Panc1 (cell line): ENCODE results near the gene SH3GL1. TPM values are rescaled to one million over a fixed set of nuclear protein-coding genes. Genes with fewer than 3 reads are reported as not detected.

Experiments used
- ATAC-seq: fragments of 200-7000 bp; cut with Tn5 transposase; 2 replicates; pipeline ENCODE4 v1.9.1; 2020; ENCODE audit warnings: mild to moderate bottlenecking, moderate library complexity
- BruUV-seq: library from RNA; stranded (reverse); fragments of 400-500 nt; replicated peaks from 2 replicates; lab custom pipeline; 2021; lab: Mats Ljungman, UMichigan
- CTCF ChIA-PET: fragments of 300-600 bp; sonication (Branson Sonifier 250); formaldehyde crosslinking; loops from one replicate; lab custom pipeline; 2022; ENCODE audit warnings: antibody characterized with exemption; lab: Charles Lee
- POLR2A ChIA-PET: fragments of 300-600 bp; sonication (Branson Sonifier 250); formaldehyde crosslinking; loops from one replicate; lab custom pipeline; 2022; ENCODE audit warnings: antibody characterized with exemption; lab: Charles Lee
- DNase-seq: peaks from one replicate; pipeline ENCODE4 v3.0.0-alpha.2; 2010; ENCODE audit warnings: low read depth, low spot score
- H3K27ac ChIP-seq: 2 replicates; pipeline ENCODE4 v1.5.1; 2011; ENCODE audit warnings: mild to moderate bottlenecking, low read length, inconsistent platforms
- H3K27me3 ChIP-seq: fragments of 200-500 bp; sonication (Bioruptor generic); 2 replicates; pipeline ENCODE4 v1.6.0; 2014; ENCODE audit warnings: low read length, inconsistent platforms; ENCODE audit not compliant: control insufficient read depth, insufficient read depth
- H3K36me3 ChIP-seq: fragments of 200-500 bp; sonication (Bioruptor generic); 2 replicates; pipeline ENCODE4 v1.5.1; 2014; ENCODE audit warnings: inconsistent platforms, mild to moderate bottlenecking, low read length, moderate library complexity; ENCODE audit not compliant: control insufficient read depth, insufficient read depth
- H3K4me1 ChIP-seq: 2 replicates; pipeline ENCODE4 v1.5.1; 2011; ENCODE audit warnings: inconsistent platforms, mild to moderate bottlenecking, low read length, moderate library complexity; ENCODE audit not compliant: control insufficient read depth, insufficient read depth
- H3K4me3 ChIP-seq, 2 experiments: 2 replicates each; pipeline ENCODE4 v1.5.1; 2011 to 2012; ENCODE audit warnings: low read depth in 2 of 2, low read length in 2 of 2, mild to moderate bottlenecking in 2 of 2, inconsistent platforms in 1 of 2, moderate library complexity in 1 of 2
- H3K9me3 ChIP-seq: fragments of 200-500 bp; sonication (Bioruptor generic); 2 replicates; pipeline ENCODE4 v1.5.1; 2014; ENCODE audit warnings: low read depth, mild to moderate bottlenecking, inconsistent platforms, low read length, moderate library complexity; ENCODE audit not compliant: control insufficient read depth, insufficient read depth
- CTCF ChIP-seq: fragments of 450-650 bp; IDR thresholded peaks from 2 replicates; pipeline ENCODE4 v1.5.1; 2017; ENCODE audit warnings: mild to moderate bottlenecking
- POLR2AphosphoS5 ChIP-seq: IDR thresholded peaks from 2 replicates; pipeline ENCODE4 v1.6.1; 2012; ENCODE audit warnings: mild to moderate bottlenecking, low read depth, low read length, moderate library complexity
- REST ChIP-seq, 2 experiments: IDR thresholded peaks; 2 replicates each; pipeline ENCODE4 v1.6.1; 2011 to 2012; ENCODE audit warnings: low read depth in 2 of 2, control low read depth in 1 of 2, low read length in 1 of 2, mild to moderate bottlenecking in 1 of 2, moderate library complexity in 1 of 2; ENCODE audit not compliant: insufficient read depth in 1 of 2
- SIN3A ChIP-seq: IDR thresholded peaks from 2 replicates; pipeline ENCODE4 v1.6.1; 2012; ENCODE audit warnings: low read depth, mild to moderate bottlenecking, low read length, moderate library complexity, borderline replicate concordance; ENCODE audit not compliant: insufficient read depth
- TCF7L2 ChIP-seq: IDR thresholded peaks from 2 replicates; pipeline ENCODE4 v1.6.1; 2011; ENCODE audit warnings: mild to moderate bottlenecking, low read depth, low read length, inconsistent platforms
- in situ Hi-C: cut with HindIII; loops from 2 replicates; pipeline ENCODE4 v1.10.0; 2016; ENCODE audit warnings: low sequenced_read_pairs, low pct_unique_long_range_greater_than_20kb
- intact Hi-C: fragments of 100-400 bp; cut with micrococcal nuclease; formaldehyde crosslinking; loops from one replicate; pipeline ENCODE4 v1.10.0; 2022; ENCODE audit not compliant: unreplicated experiment
- total RNA-seq: library from RNA; stranded (reverse); gene quantifications from one replicate; pipeline ENCODE4 v1.2.1, GENCODE V29; 2021; ENCODE audit not compliant: unreplicated experiment

The SH3GL1 gene
- total RNA-seq, 1 experiment from 2014 or later, result 57.1 TPM

GRCh38 chr19:4429256-4429655, 28.9 kb upstream of the SH3GL1 start:
- ChIA-PET CTCF (no interaction called here), POLR2A (no interaction called here)
- H3K27ac ChIP-seq, result no peak overlapping the region
- no peak for ATAC-seq
- H3K4me1 ChIP-seq, result no peaks in the 10 kb centered on the region
- no peaks in the 10 kb centered on the region for H3K9me3 ChIP-seq
- no peaks in the 10 kb centered on the region for H3K27me3 ChIP-seq
- no peak for TF ChIP-seq REST (IDR thresholded peaks at IDR 0.05; ENCODE audit: insufficient read depth in 1 of 2, low read depth in 2 of 2, low read length in 1 of 2)
- TF ChIP-seq TCF7L2, result no peak
- no peak for TF ChIP-seq POLR2AphosphoS5
- TF ChIP-seq CTCF, result no peak
- TF ChIP-seq SIN3A, result no peak
- intact Hi-C loops (no loop called here), in situ Hi-C loops (no loop called here)
- no TSS peak for BruUV-seq
- no peak overlapping the region for H3K4me3 ChIP-seq
- no peak for DNase-seq
- no peaks in the 10 kb centered on the region for H3K36me3 ChIP-seq

GRCh38 chr19:4428326-4428975, 28.1 kb upstream of the SH3GL1 start:
- in situ Hi-C loops, result no loop called here
- CTCF ChIA-PET, result no interaction called here
- POLR2A ChIA-PET, result no interaction called here

More at GRCh38 chr19:4428326-4428975, 28.1 kb upstream of the SH3GL1 start:
- intact Hi-C loops, result no loop called here
- Histone ChIP-seq H3K27ac (no peak overlapping the region), H3K4me3 (no peak overlapping the region), H3K36me3 (no peaks in the 10 kb centered on the region), H3K27me3 (no peaks in the 10 kb centered on the region), H3K4me1 (no peaks in the 10 kb centered on the region), H3K9me3 (no peaks in the 10 kb centered on the region)
- ATAC-seq, result no peak
- TF ChIP-seq POLR2AphosphoS5, result no peak
- TF ChIP-seq SIN3A, result no peak
- no peak for TF ChIP-seq CTCF
- TF ChIP-seq TCF7L2, result no peak
- TF ChIP-seq REST (IDR thresholded peaks at IDR 0.05; ENCODE audit: insufficient read depth in 1 of 2, low read depth in 2 of 2, low read length in 1 of 2), result no peak
- no TSS peak for BruUV-seq
- no peak for DNase-seq
